Measurements from ENCODE around the gene PCDHB15. TPM values are rescaled to one million over a fixed set of nuclear protein-coding genes. Genes with fewer than 3 reads are reported as not detected.
"Not testable (repeated sequence)": the region's sequence is repeated elsewhere in the genome, so short reads cannot be mapped to it uniquely, and the experiment has no call there.

The PCDHB15 gene
- total RNA-seq (1 to 10 TPM in 2 of 4 donors, under 1 TPM in 2; 0.50 to 2.5 (median 0.91) TPM), polyA plus RNA-seq (under 1 TPM; 0.44 to 0.58 (median 0.45) TPM)
- long read RNA-seq, donor 1 = 0 reads
- long read RNA-seq, donor 2 = 0 reads

DNA sequence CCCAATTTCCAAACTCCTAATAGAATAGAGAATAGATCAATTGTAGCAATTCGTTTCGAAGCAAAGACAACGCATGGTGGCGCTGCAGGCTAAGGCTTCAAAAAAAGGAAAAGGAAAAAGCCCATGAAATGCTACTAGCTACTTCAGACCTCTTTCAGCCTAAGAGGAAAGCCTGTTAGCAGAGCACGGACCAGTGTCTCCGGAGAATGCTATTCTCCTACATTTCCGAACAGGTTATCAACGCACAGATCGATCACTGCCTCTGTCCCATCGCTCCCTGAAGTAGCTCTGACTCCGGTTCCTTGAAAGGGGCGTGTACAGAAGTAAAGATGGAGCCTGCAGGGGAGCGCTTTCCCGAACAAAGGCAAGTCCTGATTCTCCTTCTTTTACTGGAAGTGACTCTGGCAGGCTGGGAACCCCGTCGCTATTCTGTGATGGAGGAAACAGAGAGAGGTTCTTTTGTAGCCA, at the start of gene PCDHB15:
TSS of gene PCDHB15 (plus strand) at position 146 of the 468 bp plus-strand sequence. CDS start at position 330, 184 bp downstream.
- intact Hi-C loops (cut with DNase I) = loop anchor here in 1 of 2 donors (10.0 kb wide), 1 partner anchor 320 kb away; no protein-coding TSS in a partner anchor
- no peaks in the 10 kb centered on the region for H3K36me3 ChIP-seq (ENCODE audit: insufficient read depth in 1 of 2, low read depth in 1 of 2)
- H3K27me3 ChIP-seq (ENCODE audit: insufficient read depth in 3 of 3, low read length in 2 of 3) = peaks cover 0 to 32% (median 15%) of the 10 kb centered on the region in 3 donors
- peak within 1 kb of the TSS; percentile 52 for H3K4me3 ChIP-seq
- ATAC-seq (peak in 1 of 4 donors; percentile 42), DNase-seq (no peak)
- TF ChIP-seq, protein P1, sequence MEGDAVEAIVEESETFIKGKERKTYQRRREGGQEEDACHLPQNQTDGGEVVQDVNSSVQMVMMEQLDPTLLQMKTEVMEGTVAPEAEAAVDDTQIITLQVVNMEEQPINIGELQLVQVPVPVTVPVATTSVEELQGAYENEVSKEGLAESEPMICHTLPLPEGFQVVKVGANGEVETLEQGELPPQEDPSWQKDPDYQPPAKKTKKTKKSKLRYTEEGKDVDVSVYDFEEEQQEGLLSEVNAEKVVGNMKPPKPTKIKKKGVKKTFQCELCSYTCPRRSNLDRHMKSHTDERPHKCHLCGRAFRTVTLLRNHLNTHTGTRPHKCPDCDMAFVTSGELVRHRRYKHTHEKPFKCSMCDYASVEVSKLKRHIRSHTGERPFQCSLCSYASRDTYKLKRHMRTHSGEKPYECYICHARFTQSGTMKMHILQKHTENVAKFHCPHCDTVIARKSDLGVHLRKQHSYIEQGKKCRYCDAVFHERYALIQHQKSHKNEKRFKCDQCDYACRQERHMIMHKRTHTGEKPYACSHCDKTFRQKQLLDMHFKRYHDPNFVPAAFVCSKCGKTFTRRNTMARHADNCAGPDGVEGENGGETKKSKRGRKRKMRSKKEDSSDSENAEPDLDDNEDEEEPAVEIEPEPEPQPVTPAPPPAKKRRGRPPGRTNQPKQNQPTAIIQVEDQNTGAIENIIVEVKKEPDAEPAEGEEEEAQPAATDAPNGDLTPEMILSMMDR (IDR thresholded peaks at IDR 0.05) = no peak
- H3K4me1 ChIP-seq = no peaks in the 10 kb centered on the region
- H3K27ac ChIP-seq = no peak within 1 kb of the TSS
- 5 to 8% (median 7%) methylated on average over 16 of the region's 16 CpGs for WGBS, 3 donors
- H3K9me3 ChIP-seq = peaks cover 38% of the 10 kb centered on the region

DNA sequence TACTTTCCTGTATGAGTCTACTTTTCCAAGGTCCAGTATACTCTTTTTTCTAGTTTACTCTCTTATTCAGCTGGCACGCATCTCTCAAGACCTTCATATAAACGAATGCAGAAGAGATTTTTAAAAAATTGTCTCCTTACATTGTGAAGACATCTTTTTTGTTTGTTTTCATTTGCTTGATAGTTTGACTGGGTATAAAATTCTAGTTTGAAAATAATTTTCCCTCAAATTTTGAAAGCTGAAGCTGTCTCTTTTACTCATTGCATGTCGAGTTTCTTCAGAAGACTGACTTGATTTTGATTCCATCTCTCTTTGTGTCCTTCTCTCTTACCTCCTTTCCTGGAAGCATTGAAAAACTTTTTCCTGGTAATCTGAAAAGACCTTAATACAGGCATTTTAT, 48.8 kb upstream of the PCDHB15 start:
- DNase-seq (no peak), ATAC-seq (no peak)
- 23 to 35% (median 35%) methylated on average over 3 of the region's 3 CpGs for WGBS, 3 donors
- Histone ChIP-seq H3K9me3 (peaks cover 32% of the 10 kb centered on the region), H3K27ac (no peak overlapping the region), H3K4me3 (no peak overlapping the region), H3K36me3 (ENCODE audit: insufficient read depth in 1 of 2, low read depth in 1 of 2) (no peaks in the 10 kb centered on the region), H3K4me1 (no peaks in the 10 kb centered on the region), H3K27me3 (ENCODE audit: insufficient read depth in 3 of 3, low read length in 2 of 3) (peaks cover 0 to 8% (median 7%) of the 10 kb centered on the region in 3 donors)
- TF ChIP-seq, protein P1 (IDR thresholded peaks at IDR 0.05) = no peak
- intact Hi-C loops (cut with DNase I) = no loop called here

DNA sequence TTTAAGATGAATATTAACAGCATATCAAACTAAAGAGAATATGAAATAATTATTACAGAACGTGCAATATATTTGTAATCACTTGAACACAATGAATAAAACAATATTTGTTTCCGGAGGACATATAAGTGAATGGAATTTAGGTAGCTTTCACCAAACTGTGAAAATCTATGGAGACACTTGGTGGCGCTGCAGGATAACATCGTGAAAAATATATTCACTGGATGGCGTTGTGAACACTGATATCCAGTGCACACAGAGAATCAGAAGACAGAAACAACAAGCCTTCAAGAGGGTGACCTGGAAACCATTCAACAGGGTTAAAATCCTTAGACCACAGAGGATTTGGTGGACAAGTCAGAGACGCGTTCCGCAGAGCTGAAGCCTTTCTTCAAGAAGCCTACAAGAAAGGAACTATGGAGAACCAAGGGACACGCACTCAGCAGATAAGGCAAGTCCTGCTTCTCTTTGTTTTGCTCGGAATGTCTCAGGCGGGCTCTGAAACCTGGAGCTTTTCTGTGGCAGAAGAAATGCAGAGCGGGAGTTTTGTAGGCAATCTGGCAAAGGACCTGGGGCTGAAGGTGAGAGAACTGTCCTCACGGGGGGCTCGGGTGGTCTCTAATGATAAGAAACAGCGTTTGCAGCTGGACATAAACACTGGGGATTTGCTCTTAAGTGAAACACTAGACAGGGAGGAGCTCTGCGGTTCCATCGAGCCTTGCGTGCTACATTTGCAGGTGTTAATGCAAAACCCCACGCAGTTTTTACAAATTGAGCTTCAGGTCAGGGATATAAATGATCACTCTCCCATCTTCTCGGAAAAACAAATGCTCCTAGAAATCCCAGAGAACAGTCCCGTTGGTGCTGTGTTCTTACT, 45.6 kb upstream of the PCDHB15 start, which contains the start of gene PCDHB11:
TSS of gene PCDHB11 (plus strand) at position 269 of the 877 bp plus-strand sequence. CDS start at position 417, 148 bp downstream.
- Histone ChIP-seq H3K4me3 (peak within 1 kb of the TSS; percentile 29), H3K27me3 (ENCODE audit: insufficient read depth in 3 of 3, low read length in 2 of 3) (peaks cover 0 to 4% (median 0%) of the 10 kb centered on the region in 3 donors), H3K4me1 (no peaks in the 10 kb centered on the region), H3K9me3 (peaks cover 32% of the 10 kb centered on the region), H3K36me3 (ENCODE audit: insufficient read depth in 1 of 2, low read depth in 1 of 2) (no peaks in the 10 kb centered on the region), H3K27ac (no peak within 1 kb of the TSS)
- intact Hi-C loops (cut with DNase I) = no loop called here
- TF ChIP-seq, protein P1 (IDR thresholded peaks at IDR 0.05) = peak; percentile 24
- DNase-seq (no peak), ATAC-seq (peak in 1 of 4 donors; percentile 33)
- WGBS, 3 donors = 22 to 33% (median 33%) methylated on average over 21 of the region's 21 CpGs

DNA sequence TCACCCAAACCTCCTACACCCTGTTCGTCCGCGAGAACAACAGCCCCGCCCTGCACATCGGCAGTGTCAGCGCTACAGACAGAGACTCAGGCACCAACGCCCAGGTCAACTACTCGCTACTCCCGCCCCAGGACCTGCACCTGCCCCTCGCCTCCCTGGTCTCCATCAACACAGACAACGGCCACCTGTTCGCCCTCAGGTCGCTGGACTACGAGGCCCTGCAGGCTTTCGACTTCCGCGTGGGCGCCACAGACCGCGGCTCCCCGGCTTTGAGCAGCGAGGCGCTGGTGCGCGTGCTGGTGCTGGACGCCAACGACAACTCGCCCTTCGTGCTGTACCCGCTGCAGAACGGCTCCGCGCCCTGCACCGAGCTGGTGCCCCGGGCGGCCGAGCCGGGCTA, 44.1 kb upstream of the PCDHB15 start:
- H3K4me3 ChIP-seq; H3K36me3 ChIP-seq (ENCODE audit: insufficient read depth in 1 of 2, low read depth in 1 of 2); DNase-seq; ATAC-seq; H3K27ac ChIP-seq; intact Hi-C loops (cut with DNase I); H3K4me1 ChIP-seq; H3K27me3 ChIP-seq (ENCODE audit: insufficient read depth in 3 of 3, low read length in 2 of 3): not testable (repeated sequence)
- H3K9me3 ChIP-seq = peaks cover 32% of the 10 kb centered on the region
- 31 to 33% (median 31%) methylated on average over 18 to 25 of the region's 38 CpGs for WGBS, 3 donors

DNA sequence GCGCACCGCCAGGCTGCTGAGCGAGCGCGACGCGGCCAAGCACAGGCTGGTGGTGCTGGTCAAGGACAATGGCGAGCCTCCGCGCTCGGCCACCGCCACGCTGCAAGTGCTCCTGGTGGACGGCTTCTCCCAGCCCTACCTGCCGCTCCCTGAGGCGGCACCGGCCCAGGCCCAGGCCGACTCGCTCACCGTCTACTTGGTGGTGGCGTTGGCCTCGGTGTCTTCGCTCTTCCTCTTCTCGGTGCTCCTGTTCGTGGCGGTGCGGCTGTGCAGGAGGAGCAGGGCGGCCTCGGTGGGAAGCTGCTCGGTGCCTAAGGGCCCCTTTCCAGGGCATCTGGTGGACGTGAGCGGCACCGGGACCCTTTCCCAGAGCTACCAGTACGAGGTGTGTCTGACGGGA, 43.5 kb upstream of the PCDHB15 start:
- ATAC-seq; H3K4me1 ChIP-seq; H3K36me3 ChIP-seq (ENCODE audit: insufficient read depth in 1 of 2, low read depth in 1 of 2); H3K27ac ChIP-seq; H3K4me3 ChIP-seq; H3K27me3 ChIP-seq (ENCODE audit: insufficient read depth in 3 of 3, low read length in 2 of 3); intact Hi-C loops (cut with DNase I); DNase-seq: not testable (repeated sequence)
- 30 to 40% (median 37%) methylated on average over 26 to 28 of the region's 35 CpGs for WGBS, 3 donors
- H3K9me3 ChIP-seq = peaks cover 28% of the 10 kb centered on the region
